GM19455 (cell line): Measurements from ENCODE around the gene GABRA4.
A peak's percentile ranks its signal among the peaks of the same experiment; 100 is the strongest.

Experiments
- ATAC-seq: cut with Tn5 transposase; IDR thresholded peaks from one replicate; pipeline ENCODE4 v1.9.1; 2021; ENCODE audit not compliant: unreplicated experiment

Gene GABRA4

GRCh38 chr4:46931981-46932380 is 61.4 kb downstream of the GABRA4 start:
- ATAC-seq, result peak; percentile 68

GRCh38 chr4:46930891-46931290 is 62.5 kb downstream of the GABRA4 start:
- no peak for ATAC-seq

GRCh38 chr4:46927201-46927600 is 66.2 kb downstream of the GABRA4 start:
- ATAC-seq, result no peak

GRCh38 chr4:46924789-46925529 is 68.4 kb downstream of the GABRA4 start:
- ATAC-seq, result no peak

GRCh38 chr4:46922205-46922604 is 71.2 kb downstream of the GABRA4 start:
- no peak for ATAC-seq

- ATAC-seq, result no peak
Observed at GRCh38 chr4:46909078-46909477, 84.3 kb downstream of the GABRA4 start, which contains the start of gene COX7B2. Gene COX7B2 (minus strand): TSS chr4:46909245. CDS start chr4:46735192, 174,053 bp downstream.

GRCh38 chr4:46908148-46908547 is 85.2 kb downstream of the GABRA4 start:
- ATAC-seq, result no peak

GRCh38 chr4:46900082-46900481 is 93.3 kb downstream of the GABRA4 start:
- ATAC-seq, result no peak

GRCh38 chr4:46894826-46895225 is 98.6 kb downstream of the GABRA4 start:
- no peak for ATAC-seq

GRCh38 chr4:46890056-46890455 is 103.3 kb downstream of the GABRA4 start:
- no peak for ATAC-seq

GRCh38 chr4:46889410-46889809 is 104.0 kb downstream of the GABRA4 start:
- ATAC-seq, result no peak

- no peak for ATAC-seq
Observed at GRCh38 chr4:46886711-46887110, 106.7 kb downstream of the GABRA4 start.

GRCh38 chr4:46878641-46879040 is 114.7 kb downstream of the GABRA4 start:
- no peak for ATAC-seq

- no peak for ATAC-seq
Observed at GRCh38 chr4:46874811-46875210, 118.6 kb downstream of the GABRA4 start.

- no peak for ATAC-seq
Observed at GRCh38 chr4:46870411-46870810, 123.0 kb downstream of the GABRA4 start.
